NCI-H345 treated with DMSO at 0.1 percent for 48 hours (cell line): ENCODE data around the gene WDR38.
"Not testable (repeated sequence)": the region's sequence is repeated elsewhere in the genome, so short reads cannot be mapped to it uniquely, and the experiment has no call there.

Experiments used
- DNase-seq: peaks from one replicate; lab custom pipeline; 2025; ENCODE audit not compliant: unreplicated experiment; lab: John Stamatoyannopoulos, UW

Gene WDR38

DNA sequence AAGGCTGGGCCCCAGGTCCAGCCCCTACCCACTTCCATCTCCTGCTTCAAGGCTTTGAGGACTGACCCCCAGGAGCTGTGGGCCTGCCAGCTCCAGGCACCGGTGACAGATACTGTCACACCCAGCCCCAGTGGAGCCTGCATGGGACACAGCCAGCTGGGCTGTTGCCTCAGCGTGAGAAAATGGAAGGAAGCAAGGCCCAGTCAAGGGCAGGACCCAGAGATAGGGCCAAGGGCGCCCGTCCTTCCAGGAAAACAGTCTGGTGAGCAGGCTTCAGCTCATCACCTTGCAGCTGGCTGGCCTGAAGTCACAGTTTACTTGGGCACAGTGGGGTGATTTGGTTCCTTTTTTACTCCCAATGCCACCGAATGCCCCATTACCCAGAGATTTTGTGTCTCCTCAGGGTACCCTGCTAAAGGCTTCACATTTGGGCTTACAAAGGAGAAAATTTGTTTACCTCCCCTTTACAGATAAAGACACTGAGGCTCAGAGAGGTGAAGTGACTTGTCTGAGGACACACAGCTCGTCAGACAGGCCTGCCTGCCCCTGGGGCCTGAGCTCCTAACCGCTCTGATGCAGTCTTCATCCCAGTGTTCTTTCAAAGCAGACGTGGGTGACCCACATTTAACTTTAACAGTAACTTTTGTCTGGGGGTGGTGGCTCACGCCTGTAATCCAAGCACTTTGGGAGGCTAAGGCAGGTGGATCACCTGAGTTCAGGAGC, 21.5 kb upstream of the WDR38 start:
- DNase-seq: no peak

DNA sequence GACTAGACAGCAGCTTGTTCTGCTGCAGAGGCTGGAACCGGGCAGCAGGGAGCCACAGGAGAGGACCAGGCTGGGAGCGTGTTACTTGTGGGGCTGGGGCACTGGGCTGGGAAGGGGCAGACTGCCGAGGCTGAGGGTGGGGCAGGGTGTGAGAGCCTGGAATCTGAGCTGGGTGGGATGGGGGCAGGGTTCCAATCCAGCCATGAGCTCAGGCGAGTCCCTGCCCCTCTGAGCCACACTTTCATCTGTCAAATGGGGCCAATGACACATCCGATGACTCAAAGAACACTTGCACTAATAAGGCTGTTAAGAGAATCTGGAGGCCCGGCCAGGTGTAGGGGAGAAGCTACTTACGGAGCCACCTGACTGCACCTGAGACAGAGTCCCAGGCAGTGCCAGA, 18.7 kb upstream of the WDR38 start:
- DNase-seq: no peak

DNA sequence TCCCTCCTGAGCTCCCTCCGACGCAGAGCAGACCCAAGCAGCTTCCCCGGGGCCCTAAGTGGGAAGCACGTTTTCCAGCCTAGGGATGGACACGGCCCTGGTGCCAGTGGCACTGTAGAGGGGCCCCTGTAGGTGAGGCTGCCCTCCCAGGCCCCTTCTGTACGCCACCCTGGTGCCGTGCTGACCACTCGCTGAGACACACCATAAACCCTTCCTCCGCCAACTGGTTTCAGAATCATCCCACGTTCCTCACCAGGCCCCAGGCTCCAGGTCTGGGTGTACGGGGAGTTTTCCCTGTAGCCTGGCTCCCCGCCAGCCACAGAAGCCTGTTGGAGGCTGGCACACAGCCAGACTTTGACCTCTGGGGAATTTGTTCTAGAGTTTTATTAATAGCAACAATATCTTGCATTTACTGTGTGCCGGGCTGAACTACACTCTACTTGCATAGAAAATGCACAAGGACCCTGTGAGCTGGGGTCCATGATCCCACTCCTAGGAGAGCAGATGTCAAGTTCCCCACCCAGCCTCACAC, 18.2 kb upstream of the WDR38 start:
- peak; percentile 88 for DNase-seq

GRCh38 chr9:124838132-124838531, 15.1 kb upstream of the WDR38 start:
- not testable (repeated sequence) for DNase-seq

DNA sequence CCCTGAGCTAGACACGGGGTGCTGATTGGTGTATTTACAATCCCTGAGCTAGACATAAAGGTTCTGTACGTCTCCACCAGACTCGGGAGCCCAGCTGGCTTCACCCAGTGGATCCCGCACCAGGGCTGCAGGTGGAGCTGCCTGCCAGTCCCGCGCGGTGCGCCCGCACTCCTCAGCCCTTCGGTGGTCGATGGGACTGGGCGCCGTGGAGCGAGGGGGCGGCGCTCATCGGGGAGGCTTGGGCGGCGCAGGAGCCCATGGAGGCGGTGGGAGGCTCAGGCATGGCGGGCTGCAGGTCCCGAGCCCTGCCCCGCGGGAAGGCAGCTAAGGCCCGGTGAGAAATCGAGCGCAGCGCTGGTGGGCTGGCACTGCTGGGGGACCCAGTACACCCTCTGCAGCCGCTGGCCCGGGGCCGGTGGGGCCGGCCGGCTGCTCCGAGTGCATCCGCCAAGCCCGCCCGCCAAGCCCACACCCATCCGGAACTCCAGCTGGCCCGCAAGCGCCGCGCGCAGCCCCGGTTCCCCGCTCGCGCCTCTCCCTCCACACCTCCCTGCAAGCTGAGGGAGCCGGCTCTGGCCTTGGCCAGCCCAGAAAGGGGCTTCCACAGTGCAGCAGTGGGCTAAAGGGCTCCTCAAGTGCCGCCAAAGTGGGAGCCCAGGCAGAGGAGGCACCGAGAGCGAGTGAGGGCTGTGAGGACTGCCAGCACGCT, 14.5 kb upstream of the WDR38 start:
- not testable (repeated sequence) for DNase-seq

GRCh38 chr9:124839612-124840299, 13.5 kb upstream of the WDR38 start:
- DNase-seq: peak; percentile 58

GRCh38 chr9:124840300-124840833, 12.9 kb upstream of the WDR38 start:
- DNase-seq: no peak

- DNase-seq: no peak
These were observed 12.0 kb upstream of the WDR38 start for GRCh38 chr9:124841075-124841821.

GRCh38 chr9:124843456-124844034, 9.7 kb upstream of the WDR38 start:
- DNase-seq: no peak

DNA sequence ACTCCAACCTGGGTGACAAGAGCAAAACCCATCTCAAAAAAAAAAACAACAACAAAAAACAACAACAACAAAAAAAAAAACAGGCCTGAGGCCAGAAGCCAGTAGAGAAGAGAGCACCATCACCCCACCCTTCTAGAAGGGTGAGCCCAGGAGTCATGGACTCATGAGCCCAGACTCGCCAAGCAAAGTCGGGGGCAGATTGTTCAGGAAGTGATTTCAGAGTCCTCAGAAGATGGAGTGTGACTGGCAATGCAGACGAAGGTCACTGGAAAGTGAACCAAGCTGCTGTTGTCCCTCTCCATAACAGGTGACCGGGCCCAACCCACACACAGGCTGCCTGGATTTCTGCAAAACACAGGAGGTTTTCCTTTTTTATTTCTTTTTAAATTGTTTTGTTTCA, 9.0 kb upstream of the WDR38 start:
- DNase-seq: no peak

- not testable (repeated sequence) for DNase-seq
These were observed 6.8 kb upstream of the WDR38 start for GRCh38 chr9:124846467-124846866.

GRCh38 chr9:124846969-124847368, 6.3 kb upstream of the WDR38 start:
- DNase-seq: no peak

GRCh38 chr9:124849801-124850200, 3.5 kb upstream of the WDR38 start:
- DNase-seq: no peak

DNA sequence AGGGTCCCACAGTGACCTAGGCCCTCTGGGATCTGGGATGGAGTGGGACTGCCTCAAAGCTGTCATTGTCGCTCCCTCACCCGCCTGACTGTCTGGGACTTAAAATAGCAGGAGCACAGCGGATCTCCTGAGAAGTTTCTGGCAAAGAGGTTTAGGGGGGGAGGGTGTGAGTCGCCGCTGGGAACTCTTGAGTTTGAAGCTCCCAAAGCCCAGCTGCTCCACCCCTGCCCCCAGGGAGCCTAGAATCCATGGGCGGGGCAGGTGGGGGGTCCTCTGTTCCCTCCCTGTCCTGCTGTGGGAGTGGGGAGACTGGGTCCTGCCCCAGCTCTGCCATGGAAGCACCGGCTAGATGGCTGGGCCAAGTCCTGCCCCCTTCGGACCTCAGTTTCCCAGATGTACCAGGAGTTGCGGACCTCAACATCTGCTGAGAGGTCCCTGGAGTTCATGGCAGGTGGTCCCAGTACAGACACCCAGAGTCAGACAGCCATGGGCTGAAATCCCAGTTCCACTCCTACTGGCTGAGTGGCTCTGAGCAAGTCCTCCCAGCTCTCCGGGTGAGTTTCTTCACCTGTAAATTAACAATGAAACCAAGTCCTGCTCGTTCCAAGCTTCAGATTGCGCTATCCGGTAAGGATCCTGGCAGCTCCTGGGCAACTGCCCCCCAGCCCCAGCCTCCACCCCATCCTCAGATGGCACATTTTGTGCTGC, 985 bp upstream of the WDR38 start:
- no peak for DNase-seq

DNA sequence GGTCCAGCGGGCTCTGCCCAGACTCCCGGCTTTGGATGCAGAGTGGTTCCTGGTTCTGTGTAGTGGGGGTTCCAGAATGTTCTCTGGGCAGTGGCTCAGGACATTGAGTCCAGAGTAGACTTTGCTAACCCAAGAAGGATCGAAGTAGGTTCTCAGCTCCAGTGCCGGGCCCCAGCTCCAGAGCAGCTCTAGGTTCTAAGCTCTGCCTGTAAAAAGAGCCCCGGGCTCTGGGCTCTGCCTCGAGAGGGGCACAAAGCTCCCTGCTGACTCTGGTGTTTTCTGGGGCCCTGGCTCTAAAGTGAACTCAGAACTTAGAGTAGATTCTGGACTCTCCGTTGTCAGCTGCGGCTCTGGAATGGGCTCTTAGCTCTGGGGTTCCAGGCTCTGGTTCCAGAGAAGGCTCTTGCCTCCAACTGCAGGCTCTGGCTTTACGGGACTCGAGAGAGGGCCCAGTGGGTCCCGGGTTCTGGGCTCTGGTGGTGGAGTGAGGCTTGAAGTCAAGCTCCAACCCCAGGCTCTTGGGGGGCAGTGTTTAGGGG, 414 bp downstream of the WDR38 start:
- DNase-seq: no peak

- no peak for DNase-seq
These were observed 901 bp downstream of the WDR38 start for GRCh38 chr9:124854161-124854560.

DNA sequence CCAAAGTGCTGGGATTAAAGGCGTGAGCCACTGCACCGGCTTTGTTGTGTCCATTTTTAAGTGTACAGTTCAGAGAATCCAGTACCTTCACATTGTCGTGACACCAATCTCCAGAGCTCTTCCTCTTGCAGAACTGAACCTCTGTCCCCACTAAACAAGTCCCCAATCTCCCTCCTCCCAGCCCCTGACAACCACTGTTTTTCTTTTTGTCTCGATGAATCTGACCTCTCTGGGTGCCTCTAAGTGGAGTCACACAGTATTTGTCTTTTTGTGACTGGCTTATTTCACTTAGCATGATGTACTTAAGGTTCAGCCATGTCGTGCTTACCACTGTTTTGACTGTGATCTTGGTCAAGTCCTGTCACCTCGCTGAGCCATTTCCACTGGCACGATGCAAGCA, 1.6 kb downstream of the WDR38 start:
- no peak for DNase-seq

- no peak for DNase-seq
These were observed 2.3 kb downstream of the WDR38 start for GRCh38 chr9:124855566-124855943.

GRCh38 chr9:124855944-124856765, 2.9 kb downstream of the WDR38 start:
- DNase-seq: no peak
